KOPT-K1 (cell line): ENCODE results near the gene ADCK1.
A peak's percentile ranks its signal among the peaks of the same experiment; 100 is the strongest.
"Not testable (repeated sequence)": the region's sequence is repeated elsewhere in the genome, so short reads cannot be mapped to it uniquely, and the experiment has no call there.

Experiments
- H3K27ac ChIP-seq: fragments of 200-600 bp; sonication (generic); 2 replicates; pipeline ENCODE4 v1.5.1; 2016; ENCODE audit warnings: antibody characterized with exemption, mild to moderate bottlenecking, low read depth, low read length; ENCODE audit not compliant: poor library complexity, severe bottlenecking
- H3K36me3 ChIP-seq: fragments of 200-600 bp; sonication (generic); 2 replicates; pipeline ENCODE4 v1.5.1; 2017; ENCODE audit warnings: antibody characterized with exemption, mild to moderate bottlenecking, low read length, moderate library complexity; ENCODE audit not compliant: insufficient read depth
- H3K9me3 ChIP-seq: fragments of 200-600 bp; sonication (generic); 2 replicates; pipeline ENCODE4 v1.5.1; 2017; ENCODE audit warnings: antibody characterized with exemption, low read length, mild to moderate bottlenecking; ENCODE audit not compliant: insufficient read depth, poor library complexity, severe bottlenecking

Gene ADCK1

GRCh38 chr14:77793255-77793654 is 6.7 kb upstream of the ADCK1 start:
- H3K9me3 ChIP-seq, H3K27ac ChIP-seq, H3K36me3 ChIP-seq: not testable (repeated sequence)

GRCh38 chr14:77794357-77794756 is 5.6 kb upstream of the ADCK1 start:
- no peaks in the 10 kb centered on the region for H3K36me3 ChIP-seq
- H3K27ac ChIP-seq = no peak overlapping the region
- no peaks in the 10 kb centered on the region for H3K9me3 ChIP-seq

- peak overlapping the region; percentile 80 for H3K27ac ChIP-seq
- not testable (repeated sequence) for H3K36me3 ChIP-seq, H3K9me3 ChIP-seq
Observed at GRCh38 chr14:77799456-77799855, 453 bp upstream of the ADCK1 start.

- peak overlapping the region; percentile 80 for H3K27ac ChIP-seq
Observed at GRCh38 chr14:77800814-77801213, 905 bp downstream of the ADCK1 start.

GRCh38 chr14:77804592-77804991 is 4.7 kb downstream of the ADCK1 start:
- H3K36me3 ChIP-seq = no peaks in the 10 kb centered on the region

More at GRCh38 chr14:77800814-77801213, 905 bp downstream of the ADCK1 start:
- Histone ChIP-seq H3K9me3 (no peaks in the 10 kb centered on the region), H3K36me3 (no peaks in the 10 kb centered on the region)

GRCh38 chr14:77805706-77806105 is 5.8 kb downstream of the ADCK1 start:
- no peaks in the 10 kb centered on the region for H3K9me3 ChIP-seq
- H3K27ac ChIP-seq = no peak overlapping the region
- no peaks in the 10 kb centered on the region for H3K36me3 ChIP-seq

More at GRCh38 chr14:77804592-77804991, 4.7 kb downstream of the ADCK1 start:
- Histone ChIP-seq H3K27ac (no peak overlapping the region), H3K9me3 (no peaks in the 10 kb centered on the region)

- Histone ChIP-seq H3K36me3 (no peaks in the 10 kb centered on the region), H3K9me3 (no peaks in the 10 kb centered on the region), H3K27ac (no peak overlapping the region)
Observed at GRCh38 chr14:77808250-77808649, 8.3 kb downstream of the ADCK1 start.

GRCh38 chr14:77809011-77809410 is 9.1 kb downstream of the ADCK1 start:
- H3K9me3 ChIP-seq = no peaks in the 10 kb centered on the region
- H3K36me3 ChIP-seq = no peaks in the 10 kb centered on the region
- H3K27ac ChIP-seq = no peak overlapping the region

GRCh38 chr14:77812028-77812427 is 12.1 kb downstream of the ADCK1 start:
- no peaks in the 10 kb centered on the region for H3K36me3 ChIP-seq
- H3K27ac ChIP-seq = no peak overlapping the region
- H3K9me3 ChIP-seq = no peaks in the 10 kb centered on the region

GRCh38 chr14:77812682-77813081 is 12.8 kb downstream of the ADCK1 start:
- not testable (repeated sequence) for H3K36me3 ChIP-seq, H3K9me3 ChIP-seq, H3K27ac ChIP-seq

GRCh38 chr14:77822307-77822706 is 22.4 kb downstream of the ADCK1 start:
- H3K9me3 ChIP-seq = no peaks in the 10 kb centered on the region
- no peak overlapping the region for H3K27ac ChIP-seq
- no peaks in the 10 kb centered on the region; the same call in 1 of the 2 replicates for H3K36me3 ChIP-seq

- H3K9me3 ChIP-seq = no peaks in the 10 kb centered on the region
- H3K36me3 ChIP-seq = no peaks in the 10 kb centered on the region; the same call in 1 of the 2 replicates
- H3K27ac ChIP-seq = no peak overlapping the region
Observed at GRCh38 chr14:77822741-77823140, 22.8 kb downstream of the ADCK1 start.

- Histone ChIP-seq H3K9me3 (no peaks in the 10 kb centered on the region), H3K36me3 (no peaks in the 10 kb centered on the region; the same call in 1 of the 2 replicates), H3K27ac (no peak overlapping the region)
Observed at GRCh38 chr14:77823378-77823777, 23.5 kb downstream of the ADCK1 start.

GRCh38 chr14:77825895-77826519 is 26.1 kb downstream of the ADCK1 start:
- no peak overlapping the region for H3K27ac ChIP-seq
- no peaks in the 10 kb centered on the region for H3K36me3 ChIP-seq

GRCh38 chr14:77830692-77831091 is 30.8 kb downstream of the ADCK1 start:
- no peak overlapping the region for H3K27ac ChIP-seq
- no peaks in the 10 kb centered on the region for H3K36me3 ChIP-seq
- no peaks in the 10 kb centered on the region for H3K9me3 ChIP-seq

More at GRCh38 chr14:77825895-77826519, 26.1 kb downstream of the ADCK1 start:
- no peaks in the 10 kb centered on the region for H3K9me3 ChIP-seq

- no peaks in the 10 kb centered on the region for H3K9me3 ChIP-seq
- H3K36me3 ChIP-seq = no peaks in the 10 kb centered on the region
- no peak overlapping the region for H3K27ac ChIP-seq
Observed at GRCh38 chr14:77832297-77832696, 32.4 kb downstream of the ADCK1 start.
